Pons (tissue), 1 donor: ENCODE results near the gene KRTAP27-1.

Experiments used
- DNase-seq: peaks from one replicate; pipeline ENCODE4 v3.0.0-alpha.2; 2016; ENCODE audit warnings: low spot score

Gene KRTAP27-1, protein sequence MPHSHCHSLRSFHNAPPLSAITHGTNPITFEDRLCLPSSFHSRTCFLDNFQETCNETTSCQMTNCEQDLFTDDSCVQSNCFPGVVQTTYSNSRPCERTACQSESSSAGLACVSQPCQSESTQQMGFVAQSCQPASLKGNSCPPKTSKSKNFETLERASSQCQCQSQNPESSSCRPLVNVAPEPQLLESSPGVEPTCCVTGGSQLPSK

DNA sequence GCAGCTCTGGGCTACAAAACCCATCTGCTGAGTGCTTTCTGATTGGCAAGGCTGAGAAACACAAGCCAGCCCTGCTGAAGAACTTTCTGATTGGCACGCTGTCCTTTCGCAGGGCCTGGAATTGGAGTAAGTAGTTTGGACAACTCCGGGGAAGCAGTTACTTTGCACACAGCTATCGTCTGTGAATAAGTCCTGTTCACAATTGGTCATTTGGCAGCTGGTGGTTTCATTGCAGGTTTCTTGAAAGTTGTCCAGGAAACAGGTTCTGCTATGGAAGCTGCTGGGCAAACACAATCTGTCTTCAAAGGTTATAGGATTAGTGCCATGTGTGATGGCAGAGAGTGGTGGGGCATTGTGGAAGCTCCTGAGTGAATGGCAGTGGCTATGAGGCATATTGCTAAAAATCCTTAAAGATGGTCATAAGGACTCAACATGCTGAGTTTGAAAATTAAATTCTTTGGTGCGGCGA, at the start of gene KRTAP27-1:
Gene KRTAP27-1, minus strand, starts transcription at position 419 of the 469 bp plus-strand sequence. Its CDS starts 26 bp downstream, at position 393.
- no peak for DNase-seq

DNA sequence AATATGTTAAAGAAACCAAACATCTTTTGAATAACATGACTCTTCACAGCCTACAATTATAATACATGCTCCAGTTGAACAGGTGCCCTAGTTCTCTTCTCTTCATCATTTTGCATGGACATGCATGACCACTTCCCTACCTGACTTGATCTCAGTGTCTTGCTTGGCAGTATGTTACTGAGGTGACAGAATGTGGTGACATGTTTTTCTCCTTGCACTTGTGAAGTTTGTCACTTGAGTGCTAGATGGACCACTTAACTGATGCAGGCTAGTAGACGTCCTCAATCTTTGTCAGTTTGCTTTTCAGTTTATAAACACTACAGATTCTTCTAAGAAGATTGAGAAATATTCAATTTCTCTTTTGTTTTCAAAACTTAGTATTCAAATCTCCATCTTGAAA, 44.7 kb upstream of the KRTAP27-1 start:
- DNase-seq: no peak

DNA sequence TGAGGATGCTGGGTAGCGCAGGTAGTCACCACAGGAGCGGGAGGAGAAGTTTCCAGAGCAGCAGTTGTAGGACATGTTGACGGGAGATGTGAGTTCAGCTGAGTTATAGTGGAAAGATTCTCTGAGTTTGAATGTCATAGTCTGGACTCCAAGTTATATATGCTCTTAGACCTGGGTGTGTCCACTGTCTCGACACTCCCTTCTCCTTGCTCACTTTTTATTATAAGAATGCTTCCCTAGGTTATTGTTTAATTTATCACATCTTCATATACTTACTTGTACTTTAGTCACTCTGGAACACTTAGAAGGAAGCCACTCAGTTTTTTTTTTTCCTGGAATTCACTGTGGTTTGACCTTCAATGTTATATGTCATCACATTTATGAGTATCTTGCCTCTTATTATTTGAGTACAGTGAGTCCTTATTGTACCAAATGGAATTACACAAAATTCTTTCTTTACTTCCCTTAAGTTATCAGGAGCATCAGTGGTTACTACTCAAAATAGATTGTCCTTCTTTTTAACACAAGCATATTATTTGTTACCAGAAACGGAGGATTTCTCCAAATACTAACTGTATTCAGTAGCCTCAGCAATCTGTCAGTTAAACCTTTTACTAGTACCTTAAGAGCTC, 34.8 kb upstream of the KRTAP27-1 start, which contains the start of gene KRTAP13-2:
Gene KRTAP13-2, minus strand, starts transcription at position 133 of the 632 bp plus-strand sequence. Its CDS starts 58 bp downstream, at position 75.
- no peak for DNase-seq

DNA sequence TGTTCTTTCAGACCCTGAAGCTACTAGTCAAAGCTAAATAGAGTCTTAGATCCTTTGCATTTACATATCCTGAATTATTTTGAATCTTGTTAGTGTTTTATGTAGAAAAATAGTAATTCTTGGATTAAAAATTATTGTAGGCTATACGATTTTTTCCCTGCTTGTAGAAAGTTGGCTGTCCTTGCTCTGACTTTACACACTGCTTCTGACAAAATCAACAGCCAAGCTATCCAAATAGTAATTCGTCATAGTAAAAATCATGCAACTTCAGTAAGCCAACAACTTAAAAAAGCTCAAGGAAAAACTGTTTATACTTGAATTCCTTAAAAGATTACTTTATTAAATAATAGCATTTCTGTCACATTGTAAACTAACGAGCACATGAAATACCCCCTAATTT, 18.4 kb upstream of the KRTAP27-1 start:
- DNase-seq: no peak

DNA sequence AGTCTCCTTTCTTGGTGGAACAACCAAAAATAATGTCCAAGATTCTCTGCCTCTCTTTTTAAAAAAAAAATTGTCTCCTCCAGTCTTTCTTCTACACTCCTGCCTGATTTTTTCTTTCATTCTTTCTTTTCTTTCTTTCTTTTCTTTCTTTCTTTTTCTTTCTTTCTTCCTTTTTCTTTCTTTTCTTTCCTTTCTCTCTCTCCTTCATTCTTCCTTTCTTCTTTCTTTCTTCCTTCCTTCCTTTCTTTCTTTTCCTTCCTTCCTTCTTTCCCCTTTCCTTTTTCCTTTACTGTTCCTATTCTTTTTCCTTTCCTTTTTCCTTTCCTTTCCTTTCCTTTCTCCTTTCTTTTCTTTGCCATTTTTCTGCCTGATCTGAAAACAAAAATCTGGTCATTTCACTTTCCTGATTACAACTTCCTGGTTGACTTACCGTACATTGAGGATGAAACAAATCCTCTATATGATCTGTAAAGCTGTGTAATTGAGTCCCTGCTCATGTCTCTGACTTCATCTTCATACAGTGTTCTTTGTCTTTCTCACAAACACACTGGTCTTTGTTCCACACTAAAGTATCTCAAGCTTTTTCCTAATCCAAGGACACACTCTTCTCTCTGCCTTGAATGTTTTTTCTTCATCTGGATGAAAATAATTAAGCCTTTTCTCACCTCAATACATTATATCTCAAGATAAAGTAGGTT, 17.0 kb upstream of the KRTAP27-1 start:
- DNase-seq: peak; percentile 40

DNA sequence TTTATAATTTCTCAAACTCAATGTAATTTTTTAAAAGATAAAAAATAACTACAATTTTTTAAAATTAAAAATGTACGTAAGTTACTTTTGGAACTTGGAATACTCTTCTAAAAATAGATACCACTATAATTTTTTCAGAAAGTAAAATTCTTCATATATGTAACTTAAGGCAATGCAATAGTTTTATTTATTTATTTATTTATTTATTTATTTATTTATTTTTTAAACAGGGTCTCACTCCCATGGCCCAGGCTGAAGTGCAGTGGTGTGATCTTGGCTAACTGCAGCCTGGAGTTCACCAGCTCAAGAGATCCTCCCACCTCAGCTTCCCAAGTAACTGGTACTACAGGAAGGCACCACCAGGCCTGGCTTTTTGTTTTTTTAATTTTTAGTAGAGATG, 14.0 kb upstream of the KRTAP27-1 start:
- no peak for DNase-seq

DNA sequence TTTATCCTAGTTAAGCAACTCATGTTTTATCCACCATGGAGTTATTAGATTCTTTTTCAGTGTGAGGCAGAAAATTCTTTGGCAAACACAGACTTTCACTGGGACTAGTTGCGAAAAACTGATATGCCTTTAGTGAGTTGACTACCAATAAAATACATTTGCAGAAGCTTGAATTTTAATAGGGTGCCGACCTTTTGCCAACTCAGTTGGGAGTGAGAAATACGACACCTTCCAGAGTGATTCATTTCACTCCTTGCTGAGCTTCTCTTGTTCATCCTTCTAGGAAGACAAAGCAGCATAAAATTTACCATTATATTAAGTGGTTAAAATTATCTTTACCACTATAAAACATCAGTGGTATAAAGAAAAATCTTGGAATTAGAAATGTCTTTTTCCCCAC, 12.1 kb upstream of the KRTAP27-1 start:
- DNase-seq: no peak

DNA sequence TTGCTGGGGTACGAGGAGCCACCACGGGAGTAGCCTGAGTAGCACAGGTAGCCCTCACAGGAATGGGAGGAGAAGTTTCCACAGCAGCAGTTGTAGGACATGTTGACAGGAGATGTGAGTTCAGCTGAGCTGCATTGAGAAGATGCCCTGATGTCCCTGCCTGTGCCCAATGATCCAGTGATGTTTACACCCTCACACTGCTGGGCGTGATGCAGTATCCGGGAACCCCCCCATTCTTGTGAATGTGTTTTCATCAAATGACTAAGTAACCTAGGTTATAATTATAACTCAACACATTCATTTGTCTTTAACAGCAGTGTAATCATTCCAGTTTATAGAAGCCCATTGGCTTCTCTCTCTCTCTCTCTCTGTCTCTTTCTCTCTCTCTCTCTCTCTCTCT, 11.0 kb upstream of the KRTAP27-1 start, which contains the start of gene KRTAP23-1:
Gene KRTAP23-1, minus strand, starts transcription at position 101 of the 400 bp plus-strand sequence. Its CDS starts 0 bp downstream, at position 101.
- no peak for DNase-seq

DNA sequence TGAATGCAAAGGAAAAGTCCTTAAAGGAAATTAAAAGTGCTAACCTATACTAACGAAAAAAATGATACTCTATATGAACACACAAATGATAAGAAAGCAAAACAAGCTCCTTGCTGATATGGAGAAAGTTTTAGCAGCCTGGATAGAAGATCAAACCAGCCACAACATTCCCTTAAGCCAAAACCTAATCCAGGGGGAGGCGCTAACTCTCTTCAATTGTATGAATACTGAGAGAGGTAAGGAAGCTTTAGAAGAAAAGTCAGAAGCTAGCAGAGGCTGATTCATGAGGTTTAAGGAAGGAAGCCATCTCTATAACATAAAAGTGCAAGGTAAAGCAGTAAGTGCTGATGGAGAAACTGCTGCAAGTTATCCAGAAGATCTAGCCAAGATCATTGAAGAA, 7.5 kb upstream of the KRTAP27-1 start:
- no peak for DNase-seq

DNA sequence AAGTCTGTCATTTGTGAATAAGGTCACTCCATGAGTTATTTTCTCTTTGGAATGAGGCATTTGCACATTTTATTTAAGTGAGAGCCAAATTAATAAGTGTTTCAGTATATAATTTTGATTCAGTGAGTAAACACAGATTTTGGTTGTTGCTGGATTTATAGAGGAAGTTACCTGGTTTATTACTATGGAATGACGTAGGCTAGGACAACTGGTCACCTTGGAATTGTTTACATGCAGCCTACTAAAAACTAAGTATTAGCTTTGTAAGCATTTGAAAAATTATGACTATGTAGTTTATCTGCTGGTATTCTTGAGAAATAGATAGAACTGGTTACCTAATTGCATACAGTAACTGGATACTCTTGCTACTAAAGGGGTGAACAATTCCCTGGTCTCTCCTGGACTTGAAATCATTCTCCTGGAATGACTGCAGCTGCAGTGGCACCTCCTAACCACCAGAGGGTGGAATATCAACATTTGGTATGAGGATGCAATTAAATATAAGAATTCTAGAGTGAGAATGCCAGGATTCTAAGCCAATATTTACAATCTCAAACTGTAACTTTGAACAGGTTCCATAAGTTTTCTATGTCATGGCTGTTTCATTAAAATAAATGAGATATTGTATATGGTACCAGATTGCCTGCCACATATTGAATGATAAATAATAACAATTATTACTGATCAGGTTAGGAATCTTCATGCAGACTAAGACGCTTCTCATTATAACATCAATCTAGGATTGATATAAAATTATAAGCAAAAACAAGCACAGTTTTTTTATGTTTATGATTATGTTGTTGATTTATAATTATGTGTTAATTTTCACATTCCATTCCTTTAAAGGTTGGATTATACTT, 3.5 kb upstream of the KRTAP27-1 start:
- peak; percentile 44 for DNase-seq

DNA sequence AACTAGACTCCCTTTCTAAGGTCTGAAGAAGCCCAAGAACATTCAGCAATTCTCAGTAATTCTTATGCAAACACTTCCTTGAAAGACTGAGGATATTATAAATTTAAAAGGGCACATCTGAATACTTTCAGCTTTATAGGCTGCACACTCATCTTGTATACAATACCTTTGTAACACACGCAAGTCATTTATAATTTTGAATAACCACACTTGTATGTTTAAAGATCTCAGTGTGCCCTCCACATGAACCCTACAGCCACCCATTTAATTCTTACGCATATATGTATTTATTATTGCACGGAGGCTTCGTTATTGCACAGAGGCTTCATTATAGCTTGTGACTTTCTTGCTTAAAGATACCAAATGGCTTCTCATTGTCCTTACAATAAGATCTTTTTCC, 1.2 kb upstream of the KRTAP27-1 start:
- DNase-seq: no peak

DNA sequence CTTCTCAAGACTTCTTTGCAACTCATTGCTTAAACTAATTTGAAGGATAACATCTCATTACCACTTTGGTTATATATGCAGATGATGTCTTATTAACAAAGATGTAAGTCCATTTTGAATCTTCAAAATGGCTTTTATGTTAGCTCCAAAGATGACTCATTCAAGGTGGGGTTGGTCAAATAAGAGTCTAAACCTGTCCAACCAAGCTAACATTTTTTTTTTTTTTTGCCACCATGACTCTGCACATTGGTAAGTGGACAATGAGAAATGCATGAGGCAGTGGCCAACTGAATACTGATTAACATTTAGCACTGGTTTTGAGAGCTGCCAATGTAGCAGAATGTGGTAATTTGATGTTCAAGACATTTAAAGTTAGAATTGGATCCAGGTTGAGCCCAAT, 278 bp upstream of the KRTAP27-1 start:
- DNase-seq: no peak

DNA sequence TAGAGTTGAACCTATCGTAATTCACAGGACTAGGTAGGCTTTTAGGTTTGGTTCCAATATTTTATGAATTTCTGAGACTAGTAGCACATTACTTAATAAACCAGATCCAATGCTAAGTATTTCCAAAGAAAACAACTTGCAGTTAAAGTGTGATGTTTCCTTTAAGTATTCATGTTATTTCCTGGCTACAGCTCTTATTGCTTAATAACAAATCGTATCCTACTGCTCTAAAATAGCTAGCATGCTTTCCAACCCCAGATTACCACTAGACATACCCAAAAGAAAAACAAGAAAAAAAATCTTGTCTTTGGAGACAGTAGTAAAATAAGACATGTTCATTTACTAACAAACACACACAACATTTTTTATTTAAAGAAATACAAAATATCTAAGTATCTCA, 898 bp downstream of the KRTAP27-1 start:
- DNase-seq: no peak

DNA sequence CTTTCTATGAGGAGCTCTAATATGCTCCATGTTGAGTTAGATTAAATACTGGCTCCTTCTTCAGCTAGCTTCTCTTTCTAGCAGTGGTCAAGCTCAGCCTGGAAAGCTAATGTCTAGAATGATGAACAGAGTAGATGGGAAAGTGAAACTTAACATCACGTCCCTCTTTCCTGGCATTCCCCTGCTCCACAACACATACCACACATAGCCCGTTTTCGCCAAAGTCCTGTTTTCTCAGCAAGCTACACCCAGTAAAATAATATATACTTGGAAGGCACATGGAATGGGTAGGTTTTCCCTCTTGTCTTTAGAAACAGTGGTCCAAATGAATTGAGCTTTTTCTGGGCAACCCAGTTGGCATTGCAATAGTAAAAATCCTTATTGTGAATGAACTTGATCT, 3.8 kb downstream of the KRTAP27-1 start:
- no peak for DNase-seq

DNA sequence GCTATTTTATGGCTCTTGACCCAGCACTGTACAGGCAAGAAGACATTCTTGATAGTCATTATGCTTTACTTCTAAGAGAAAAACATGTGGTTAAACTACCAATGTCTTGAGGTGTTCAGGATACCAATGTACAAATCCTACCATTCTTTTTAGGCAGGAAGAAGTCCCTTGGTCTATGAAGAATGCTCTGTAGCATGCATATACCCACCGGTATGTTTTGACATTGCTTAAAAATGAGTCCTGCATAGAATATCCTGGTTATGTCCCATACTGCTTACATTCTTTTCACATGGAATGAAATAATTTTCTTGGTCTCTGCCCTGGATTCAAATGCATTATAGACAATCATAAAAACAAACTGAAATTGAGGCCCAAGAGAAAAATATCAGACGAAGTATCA, 4.8 kb downstream of the KRTAP27-1 start:
- no peak for DNase-seq

DNA sequence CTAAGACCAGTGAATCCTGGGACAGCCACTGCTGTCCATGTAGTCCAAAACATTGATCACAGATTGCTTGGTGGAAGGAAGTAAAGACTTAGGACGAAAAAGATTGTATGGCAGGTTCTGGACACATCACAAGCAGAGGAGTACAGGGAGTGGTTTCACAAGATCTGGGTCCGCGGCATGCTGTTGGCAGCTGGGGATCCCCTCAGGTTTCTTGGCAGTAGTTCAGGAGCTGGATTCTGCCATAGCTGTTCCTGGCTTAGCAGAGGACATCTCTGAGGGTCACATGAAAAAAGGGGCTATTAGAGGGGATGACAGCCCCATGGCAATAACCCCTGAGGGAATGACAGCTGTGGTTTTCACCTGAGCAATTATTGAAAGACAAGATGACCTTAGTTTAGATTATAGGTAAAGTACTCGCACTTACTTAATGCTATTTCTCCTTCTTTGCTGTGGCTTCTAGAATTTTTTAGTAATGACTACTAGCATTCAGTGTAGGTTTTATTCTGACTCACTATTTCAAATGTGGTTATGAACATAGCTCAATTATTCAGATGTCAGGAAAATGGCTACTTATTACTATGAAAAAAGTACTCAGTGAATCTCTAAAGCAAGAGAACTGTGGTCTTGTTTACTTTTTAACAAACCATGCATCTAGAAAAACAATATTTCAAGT, 8.2 kb downstream of the KRTAP27-1 start:
- no peak for DNase-seq

DNA sequence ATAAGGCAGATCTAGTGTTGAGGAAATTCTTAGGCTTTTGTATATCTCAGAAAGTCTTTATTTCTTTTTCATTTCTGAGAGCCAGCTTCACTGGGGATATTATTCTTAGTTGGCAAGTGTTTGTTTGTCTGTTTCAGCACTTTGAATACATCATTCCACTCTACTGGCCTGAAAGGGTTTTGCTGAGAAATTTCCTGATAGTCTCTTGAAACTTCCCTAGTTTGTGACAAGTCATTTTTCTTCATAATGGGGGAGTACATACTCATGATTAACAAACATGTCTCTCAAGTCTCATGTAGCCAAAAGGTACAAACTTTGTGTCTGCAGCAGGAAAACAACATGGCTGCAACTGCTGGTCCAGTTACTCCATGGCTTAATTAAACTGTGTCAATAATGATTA, 11.1 kb downstream of the KRTAP27-1 start:
- DNase-seq: no peak

DNA sequence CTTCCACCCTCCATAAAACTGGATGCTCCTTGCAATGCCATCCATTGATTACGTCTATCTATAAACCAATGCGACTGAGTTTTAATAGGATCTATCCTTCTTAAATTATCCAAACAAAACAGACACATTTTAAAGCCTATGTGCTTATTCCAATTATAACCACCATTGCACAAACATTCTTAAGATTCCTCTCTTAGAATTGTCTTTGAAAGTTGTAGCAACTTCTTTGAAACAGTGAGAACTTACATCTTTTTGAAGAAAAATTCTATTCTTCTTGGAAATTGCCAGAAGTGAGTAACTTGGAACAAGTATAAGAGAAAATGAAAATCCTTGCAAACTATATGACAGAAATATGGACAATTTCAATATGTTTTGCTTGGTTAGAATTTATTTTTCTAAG, 17.3 kb downstream of the KRTAP27-1 start, which contains the start of gene KRTAP26-1:
Gene KRTAP26-1, minus strand, starts transcription at position 101 of the 400 bp plus-strand sequence. CDS start 280 bp downstream, outside the sequence.
- no peak for DNase-seq

DNA sequence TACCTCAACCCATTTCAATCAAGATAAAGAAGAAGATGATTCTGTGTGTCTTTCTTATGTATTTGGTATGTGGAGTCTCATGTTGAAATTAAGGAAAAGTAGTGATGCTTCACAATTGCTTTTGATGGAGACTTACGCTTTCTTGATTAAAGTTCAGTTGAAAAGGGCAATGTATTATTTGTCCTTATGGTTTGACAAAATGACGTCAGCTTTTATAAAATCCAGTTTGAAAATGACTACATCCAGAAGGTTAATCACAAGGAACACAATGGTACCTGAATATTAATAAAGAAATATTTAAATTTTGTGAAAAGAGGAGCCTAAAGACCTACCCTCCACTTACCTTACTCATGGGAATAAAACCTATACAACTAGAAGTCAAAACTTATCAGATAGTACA, 21.8 kb downstream of the KRTAP27-1 start:
- no peak for DNase-seq

DNA sequence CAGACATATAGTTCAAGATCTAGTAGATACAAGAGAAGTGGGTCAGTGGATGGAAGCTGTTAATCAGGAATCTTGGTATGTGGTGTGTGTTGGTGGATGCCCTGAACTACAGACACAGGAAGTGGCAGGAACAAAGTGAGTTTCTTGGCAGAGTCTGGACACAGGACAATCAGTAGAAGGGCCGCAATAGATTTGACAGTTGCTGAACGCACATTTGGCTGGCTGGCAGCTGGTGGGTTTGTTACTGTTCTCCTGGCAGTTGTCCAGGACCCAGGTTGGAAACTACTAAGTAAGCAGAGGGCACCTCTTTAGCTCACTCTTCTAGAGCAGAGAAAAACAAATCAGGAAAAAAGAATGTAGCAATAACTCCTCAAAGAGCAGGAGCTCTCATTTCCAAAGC, 30.6 kb downstream of the KRTAP27-1 start:
- DNase-seq: no peak

DNA sequence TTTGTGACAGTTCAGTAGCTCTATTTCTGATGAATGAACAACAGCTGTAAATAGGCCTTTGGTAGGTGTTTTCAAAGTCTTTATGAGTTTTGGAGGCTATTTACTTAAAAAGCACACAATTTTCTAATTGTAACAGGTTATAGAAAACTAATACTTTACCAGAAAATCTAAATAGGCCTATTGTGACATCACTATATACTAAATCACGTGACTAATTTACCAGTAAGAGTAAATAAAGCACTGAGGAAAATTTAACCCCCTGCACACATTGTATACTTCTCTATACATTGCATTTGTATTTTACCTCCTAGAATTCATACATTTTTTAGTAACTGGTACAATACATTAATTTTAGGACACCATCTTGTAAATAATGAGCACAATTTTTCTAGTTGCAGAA, 32.4 kb downstream of the KRTAP27-1 start:
- DNase-seq: no peak
